Subcutaneous adipose tissue (tissue), 4 donors: ENCODE data around the gene PRCC. TPM values are rescaled to one million over a fixed set of nuclear protein-coding genes. Genes with fewer than 3 reads are reported as not detected.

ENCODE experiments used
- CTCF ChIP-seq: fragments of 450-650 bp; IDR thresholded peaks from one replicate; pipeline ENCODE4 v1.5.1; 2016; ENCODE audit warnings: low read depth, mild to moderate bottlenecking, control low read depth, antibody characterized with exemption, moderate library complexity
- total RNA-seq, 4 donors: library from RNA; depleted of rRNA; stranded (reverse); fragments of >200 nt; gene quantifications; one replicate each; pipeline ENCODE4 v1.1.0, GENCODE V29; 2016

The PRCC gene
- total RNA-seq, 4 donors from 2014 or later = 19.7 to 27.3 (median 21.3) TPM

GRCh38 chr1:156805766-156806511 is 38.6 kb downstream of the PRCC start:
- no peak for TF ChIP-seq CTCF

GRCh38 chr1:156806512-156807440 is 39.4 kb downstream of the PRCC start:
- TF ChIP-seq CTCF = no peak

GRCh38 chr1:156807627-156808026 is 40.3 kb downstream of the PRCC start:
- TF ChIP-seq CTCF = no peak

- no peak for TF ChIP-seq CTCF
These were observed 41.1 kb downstream of the PRCC start for GRCh38 chr1:156808186-156809030.

- TF ChIP-seq CTCF = no peak
These were observed 41.9 kb downstream of the PRCC start for GRCh38 chr1:156809281-156809680.

GRCh38 chr1:156809711-156810366 is 42.5 kb downstream of the PRCC start:
- no peak for TF ChIP-seq CTCF
